ENCODE results near the gene DEK. TPM values are rescaled to one million over a fixed set of nuclear protein-coding genes. Genes with fewer than 3 reads are reported as not detected.

The DEK gene
- total RNA-seq, 1 donor from 2014 or later = 78.5 TPM

GRCh38 chr6:18306977-18307376, 42.6 kb upstream of the DEK start:
- ATAC-seq (no peak), DNase-seq (no peak)
- H3K9me3 ChIP-seq = no peaks in the 10 kb centered on the region
- no peaks in the 10 kb centered on the region for H3K36me3 ChIP-seq
- H3K27ac ChIP-seq = no peak overlapping the region
- intact Hi-C loops (cut with DNase I) = no loop called here
- no peak for TF ChIP-seq CTCF (IDR thresholded peaks at IDR 0.05)
- no peaks in the 10 kb centered on the region for H3K27me3 ChIP-seq (ENCODE audit: low read depth)
- no peak overlapping the region for H3K4me3 ChIP-seq
- no peaks in the 10 kb centered on the region for H3K4me1 ChIP-seq

- no peaks in the 10 kb centered on the region for H3K4me1 ChIP-seq
- H3K9me3 ChIP-seq = no peaks in the 10 kb centered on the region
- no peak for TF ChIP-seq CTCF (IDR thresholded peaks at IDR 0.05)
- ATAC-seq = no peak
- H3K27ac ChIP-seq = no peak overlapping the region
- no peak overlapping the region for H3K4me3 ChIP-seq
- H3K36me3 ChIP-seq = no peaks in the 10 kb centered on the region
- no peaks in the 10 kb centered on the region for H3K27me3 ChIP-seq (ENCODE audit: low read depth)
- DNase-seq = no peak
- intact Hi-C loops (cut with DNase I) = no loop called here
These were observed 38.5 kb upstream of the DEK start for GRCh38 chr6:18302561-18303439.

GRCh38 chr6:18293076-18293904, 29.0 kb upstream of the DEK start:
- no peak for ATAC-seq
- no peaks in the 10 kb centered on the region for H3K36me3 ChIP-seq
- intact Hi-C loops (cut with DNase I) = no loop called here
- no peaks in the 10 kb centered on the region for H3K4me1 ChIP-seq
- TF ChIP-seq CTCF (IDR thresholded peaks at IDR 0.05) = no peak
- no peak overlapping the region for H3K27ac ChIP-seq
- no peak for DNase-seq
- H3K4me3 ChIP-seq = no peak overlapping the region
- H3K27me3 ChIP-seq (ENCODE audit: low read depth) = no peaks in the 10 kb centered on the region
- no peaks in the 10 kb centered on the region for H3K9me3 ChIP-seq

GRCh38 chr6:18289283-18289682, 25.0 kb upstream of the DEK start:
- H3K27me3 ChIP-seq (ENCODE audit: low read depth) = no peaks in the 10 kb centered on the region
- no peaks in the 10 kb centered on the region for H3K9me3 ChIP-seq
- ATAC-seq = no peak
- no peak for DNase-seq
- TF ChIP-seq CTCF (IDR thresholded peaks at IDR 0.05) = no peak
- H3K4me3 ChIP-seq = no peak overlapping the region
- no peaks in the 10 kb centered on the region for H3K4me1 ChIP-seq
- intact Hi-C loops (cut with DNase I) = no loop called here
- no peak overlapping the region for H3K27ac ChIP-seq
- no peaks in the 10 kb centered on the region for H3K36me3 ChIP-seq

GRCh38 chr6:18284261-18284660, 19.9 kb upstream of the DEK start:
- no peaks in the 10 kb centered on the region for H3K9me3 ChIP-seq
- intact Hi-C loops (cut with DNase I) = no loop called here

More at GRCh38 chr6:18284261-18284660, 19.9 kb upstream of the DEK start:
- no peaks in the 10 kb centered on the region for H3K4me1 ChIP-seq
- H3K27ac ChIP-seq = no peak overlapping the region
- TF ChIP-seq CTCF (IDR thresholded peaks at IDR 0.05) = no peak
- no peaks in the 10 kb centered on the region for H3K36me3 ChIP-seq
- DNase-seq = no peak
- no peak for ATAC-seq
- peaks cover 5% of the 10 kb centered on the region for H3K27me3 ChIP-seq (ENCODE audit: low read depth)
- H3K4me3 ChIP-seq = no peak overlapping the region
